Hepatocyte (in vitro differentiated cells): ENCODE results near the gene PTPRQ.

Source experiments
- CTCF ChIP-seq: fragments of 200-600 bp; sonication (generic); IDR thresholded peaks from 2 replicates; pipeline ENCODE4 v1.5.1; 2016; ENCODE audit warnings: antibody characterized with exemption, mild to moderate bottlenecking; ENCODE audit not compliant: poor library complexity
- EZH2 ChIP-seq: fragments of 200-600 bp; sonication (generic); IDR thresholded peaks from 2 replicates; pipeline ENCODE4 v1.6.1; 2016; ENCODE audit warnings: antibody characterized with exemption, mild to moderate bottlenecking, borderline replicate concordance
- EZH2phosphoT487 ChIP-seq: fragments of 200-600 bp; sonication (generic); IDR thresholded peaks from one replicate; pipeline ENCODE4 v1.6.1; 2018; ENCODE audit warnings: antibody characterized with exemption, mild to moderate bottlenecking, low read depth, moderate library complexity; ENCODE audit not compliant: unreplicated experiment, severe bottlenecking

GRCh38 chr12:80714055-80714454, 270.0 kb downstream of the PTPRQ start:
- TF ChIP-seq CTCF: no peak
- no peak for TF ChIP-seq EZH2phosphoT487
- no peak for TF ChIP-seq EZH2
